IMR-90 (cell line): Measurements from ENCODE around the gene OPCML. TPM values are rescaled to one million over a fixed set of nuclear protein-coding genes. Genes with fewer than 3 reads are reported as not detected.

ENCODE experiments used
- ATAC-seq: fragments of 200-7000 bp; cut with Tn5 transposase; 2 replicates; pipeline ENCODE4 v1.9.1; 2020; ENCODE audit warnings: low read depth, mild to moderate bottlenecking, moderate library complexity
- BruUV-seq: library from RNA; stranded (reverse); fragments of 400-500 nt; replicated peaks from 2 replicates; lab custom pipeline; 2021; lab: Mats Ljungman, UMichigan
- CTCF ChIA-PET: fragments of 300-600 bp; formaldehyde crosslinking; extraction: SDS; loops from one replicate; lab custom pipeline; 2021; ENCODE audit warnings: antibody characterized with exemption; lab: Yijun Ruan, JAX
- POLR2A ChIA-PET: fragments of 300-600 bp; sonication (Branson Sonifier 250); formaldehyde crosslinking; loops from one replicate; lab custom pipeline; 2022; ENCODE audit warnings: antibody characterized with exemption; ENCODE audit not compliant: unreplicated experiment; lab: Charles Lee
- DNase-seq: peaks from one replicate; pipeline ENCODE4 v3.0.0; 2013
- H2AFZ ChIP-seq: replicated peaks from 2 replicates; pipeline ENCODE3; 2013; ENCODE audit warnings: low read length, mild to moderate bottlenecking; ENCODE audit not compliant: poor library complexity
- H2AK5ac ChIP-seq: 2 replicates; pipeline ENCODE4 v1.6.1; 2013; ENCODE audit warnings: low read depth, low read length, inconsistent platforms
- H2AK9ac ChIP-seq: replicated peaks from 2 replicates; pipeline ENCODE3; 2013; ENCODE audit warnings: mild to moderate bottlenecking, low read depth, low read length, moderate library complexity; ENCODE audit not compliant: poor library complexity
- H2BK120ac ChIP-seq: 2 replicates; pipeline ENCODE4 v1.6.1; 2013; ENCODE audit warnings: low read depth, low read length, inconsistent platforms
- H2BK15ac ChIP-seq: 3 replicates; pipeline ENCODE4 v1.6.1; 2013; ENCODE audit warnings: low read depth, low read length, inconsistent platforms
- H2BK20ac ChIP-seq: 2 replicates; pipeline ENCODE4 v1.6.1; 2013; ENCODE audit warnings: low read depth, mild to moderate bottlenecking, inconsistent platforms, low read length, moderate library complexity
- H2BK5ac ChIP-seq: 2 replicates; pipeline ENCODE4 v1.6.1; 2013; ENCODE audit warnings: mild to moderate bottlenecking, low read depth, low read length, inconsistent platforms; ENCODE audit not compliant: poor library complexity, severe bottlenecking
- H3K14ac ChIP-seq: replicated peaks from 2 replicates; pipeline ENCODE4 v1.6.1; 2013; ENCODE audit warnings: low read depth, low read length, inconsistent platforms
- H3K18ac ChIP-seq: 2 replicates; pipeline ENCODE4 v1.6.1; 2013; ENCODE audit warnings: low read depth, low read length, control low read depth
- H3K23ac ChIP-seq: 2 replicates; pipeline ENCODE4 v1.6.1; 2013; ENCODE audit warnings: low read depth, low read length, inconsistent platforms
- H3K27ac ChIP-seq: 2 replicates; pipeline ENCODE4 v1.5.1; 2013; ENCODE audit warnings: mild to moderate bottlenecking, control low read depth, low read length; ENCODE audit not compliant: insufficient read depth
- H3K27me3 ChIP-seq: 2 replicates; pipeline ENCODE4 v1.6.1; 2013; ENCODE audit warnings: low read length; ENCODE audit not compliant: control insufficient read depth, insufficient read depth
- H3K36me3 ChIP-seq: 2 replicates; pipeline ENCODE4 v1.6.1; 2013; ENCODE audit warnings: low read length, mixed read lengths; ENCODE audit not compliant: control insufficient read depth, insufficient read depth
- H3K4ac ChIP-seq: 2 replicates; pipeline ENCODE4 v1.6.1; 2013; ENCODE audit warnings: low read depth, low read length, inconsistent platforms
- H3K4me1 ChIP-seq: 2 replicates; pipeline ENCODE4 v1.6.1; 2013; ENCODE audit warnings: low read length, mixed read lengths; ENCODE audit not compliant: control insufficient read depth, insufficient read depth
- H3K4me2 ChIP-seq: 2 replicates; pipeline ENCODE4 v1.6.1; 2013; ENCODE audit warnings: low read depth, mild to moderate bottlenecking, control low read depth, low read length, moderate library complexity
- H3K4me3 ChIP-seq: 2 replicates; pipeline ENCODE4 v1.5.1; 2013; ENCODE audit warnings: low read depth, mild to moderate bottlenecking, control low read depth, low read length, moderate library complexity; ENCODE audit not compliant: insufficient read depth
- H3K56ac ChIP-seq: 2 replicates; pipeline ENCODE4 v1.6.1; 2013; ENCODE audit warnings: low read length, inconsistent platforms; ENCODE audit not compliant: insufficient read depth; ENCODE audit errors: extremely low read depth
- H3K79me1 ChIP-seq, 2 experiments: 2 replicates each; pipeline ENCODE4 v1.6.1; 2013; ENCODE audit warnings: low read length in 2 of 2, inconsistent platforms in 1 of 2, low read depth in 1 of 2
- H3K9ac ChIP-seq: 2 replicates; pipeline ENCODE4 v1.6.1; 2013; ENCODE audit warnings: low read depth, low read length, control low read depth
- H3K9me1 ChIP-seq: 2 replicates; pipeline ENCODE4 v1.6.1; 2013; ENCODE audit warnings: low read length, inconsistent platforms; ENCODE audit not compliant: insufficient read depth
- H3K9me3 ChIP-seq: 2 replicates; pipeline ENCODE4 v1.6.1; 2013; ENCODE audit warnings: low read length; ENCODE audit not compliant: control insufficient read depth, insufficient read depth
- H4K20me1 ChIP-seq: 2 replicates; pipeline ENCODE4 v1.6.1; 2013; ENCODE audit warnings: low read length, inconsistent platforms; ENCODE audit not compliant: insufficient read depth
- H4K5ac ChIP-seq: 2 replicates; pipeline ENCODE4 v1.6.1; 2013; ENCODE audit warnings: mild to moderate bottlenecking, low read depth, low read length, control low read depth
- H4K8ac ChIP-seq, 2 experiments: 2 replicates each; pipeline ENCODE4 v1.6.1; 2013; ENCODE audit warnings: low read depth in 2 of 2, low read length in 2 of 2, control low read depth in 1 of 2, inconsistent platforms in 1 of 2
- H4K91ac ChIP-seq: 2 replicates; pipeline ENCODE4 v1.6.1; 2013; ENCODE audit warnings: low read depth, low read length, inconsistent platforms; ENCODE audit not compliant: insufficient read depth
- CHD1 ChIP-seq: IDR thresholded peaks from 2 replicates; pipeline ENCODE4 v1.6.1; 2012; ENCODE audit warnings: low read depth, low read length, improper control_type of control experiment
- CTCF ChIP-seq: conservative IDR thresholded peaks from 2 replicates; pipeline ENCODE4 v1.5.1; 2012; ENCODE audit warnings: mild to moderate bottlenecking, low read depth, low read length, improper control_type of control experiment
- FOS ChIP-seq: fragments of 150-350 bp; IDR thresholded peaks from 2 replicates; pipeline ENCODE4 v1.6.1; 2016; ENCODE audit warnings: low read depth, low read length
- MAZ ChIP-seq: IDR thresholded peaks from 2 replicates; pipeline ENCODE4 v1.6.1; 2012; ENCODE audit warnings: low read depth, mild to moderate bottlenecking, low read length, improper control_type of control experiment, moderate library complexity, borderline replicate concordance
- POLR2A ChIP-seq: IDR thresholded peaks from 2 replicates; pipeline ENCODE4 v1.6.1; 2012; ENCODE audit warnings: mild to moderate bottlenecking, low read depth, low read length
- RCOR1 ChIP-seq: IDR thresholded peaks from 2 replicates; pipeline ENCODE4 v1.6.1; 2012; ENCODE audit warnings: mild to moderate bottlenecking, low read length, improper control_type of control experiment; ENCODE audit not compliant: insufficient replicate concordance
- RFX5 ChIP-seq: IDR thresholded peaks from 2 replicates; pipeline ENCODE4 v1.8.0; 2012; ENCODE audit warnings: low read depth, mild to moderate bottlenecking, low read length, moderate library complexity
- SMC3 ChIP-seq: fragments of 150-350 bp; IDR thresholded peaks from 2 replicates; pipeline ENCODE4 v1.6.1; 2016; ENCODE audit warnings: low read depth, mild to moderate bottlenecking, antibody characterized with exemption, low read length, moderate library complexity
- USF2 ChIP-seq: fragments of 150-350 bp; IDR thresholded peaks from 2 replicates; pipeline ENCODE4 v1.6.1; 2017; ENCODE audit warnings: mild to moderate bottlenecking, antibody characterized with exemption, low read length, low read depth
- WGBS, 2 experiments: methylation state at CpG; one replicate each; pipeline versions ENCODE4 v1.1.5 to v1.1.7; 2013; ENCODE audit warnings: missing lambda C conversion rate in 2 of 2; ENCODE audit not compliant: insufficient read length in 1 of 2; ENCODE audit errors: extremely low coverage in 2 of 2; 5-methylcytosine and 5-hydroxymethylcytosine counted together
- dilution Hi-C: fragments of 300-500 bp; cut with HindIII; formaldehyde crosslinking; loops from one replicate; pipeline ENCODE4 v1.14.3; 2018; ENCODE audit warnings: low sequenced_read_pairs; ENCODE audit not compliant: unreplicated experiment
- in situ Hi-C: fragments of 300-500 bp; cut with MboI; formaldehyde crosslinking; loops from 3 replicates; pipeline ENCODE4 v1.14.3; 2019; ENCODE audit warnings: low sequenced_read_pairs, inconsistent platforms, mixed read lengths
- intact Hi-C: fragments of 100-400 bp; cut with micrococcal nuclease; formaldehyde crosslinking; loops from 2 replicates; pipeline ENCODE4 v1.10.0; 2022
- polyA plus RNA-seq, 3 experiments: library from polyadenylated mRNA; depleted of rRNA; stranded (reverse); fragments of >200 nt; gene quantifications; 2 replicates each; pipeline ENCODE4 v1.2.3, GENCODE V29; 2012; ENCODE audit warnings: low replicate concordance in 1 of 3
- total RNA-seq: library from RNA; depleted of rRNA; stranded (reverse); fragments of >200 nt; gene quantifications from 2 replicates; pipeline ENCODE4 v1.2.3, GENCODE V29; 2012

The OPCML gene
- total and polyA plus RNA-seq, 2 of the 4 experiments (the other 2 are of a cell fraction): under 0.01 to 2.6 TPM

DNA sequence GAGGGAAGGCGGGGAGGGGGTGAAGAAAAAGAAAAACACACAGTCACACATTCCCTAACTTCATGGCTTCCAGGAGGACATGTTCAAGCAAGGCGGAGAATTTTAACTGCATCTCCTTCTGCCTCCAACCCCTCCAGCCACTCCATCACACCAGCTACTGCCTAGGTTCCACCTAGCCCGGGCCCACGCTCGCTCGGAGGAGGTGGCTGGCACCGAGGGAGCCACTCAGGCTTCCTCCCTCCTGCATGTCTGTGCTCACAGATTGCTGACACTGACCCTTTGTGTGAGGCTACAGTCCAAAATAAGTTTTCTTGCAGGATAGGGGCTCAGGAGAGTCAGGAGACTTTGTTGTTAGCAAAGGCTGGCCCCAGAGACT is 9.4 kb upstream of the OPCML start:
- Histone ChIP-seq H4K8ac (no peak overlapping the region), H3K56ac (no peak overlapping the region), H2BK20ac (no peak overlapping the region), H3K4me3 (no peak overlapping the region), H4K20me1 (no peaks in the 10 kb centered on the region), H2BK15ac (no peak overlapping the region), H4K91ac (no peak overlapping the region), H3K27me3 (no peaks in the 10 kb centered on the region), H3K36me3 (no peaks in the 10 kb centered on the region), H3K23ac (no peak overlapping the region), H3K18ac (no peak overlapping the region), H2AK9ac (no peak overlapping the region), H3K9ac (no peak overlapping the region), H3K27ac (no peak overlapping the region), H3K14ac (no peak overlapping the region), H3K9me1 (no peaks in the 10 kb centered on the region), H2BK5ac (no peak overlapping the region), H2AK5ac (no peak overlapping the region), H4K5ac (no peak overlapping the region), H3K4me1 (no peaks in the 10 kb centered on the region), H3K79me1 (no peaks in the 10 kb centered on the region), H3K4ac (no peak overlapping the region), H3K4me2 (no peak overlapping the region), H3K9me3 (peaks cover 24% of the 10 kb centered on the region), H2AFZ (no peak overlapping the region), H2BK120ac (no peak overlapping the region)
- TF ChIP-seq MAZ: no peak
- no peak for TF ChIP-seq CTCF
- TF ChIP-seq POLR2A: no peak
- no peak for TF ChIP-seq FOS
- TF ChIP-seq RFX5: no peak
- TF ChIP-seq USF2: no peak
- no peak for TF ChIP-seq RCOR1
- TF ChIP-seq CHD1: no peak
- TF ChIP-seq SMC3: no peak
- WGBS, 2 experiments: 19% methylated on average over 5 of the region's 7 CpGs; no CpG with 5 or more reads in 1 of the 2 experiments
- ATAC-seq (no peak), DNase-seq (no peak)
- in situ Hi-C loops (no loop called here), dilution Hi-C loops (no loop called here), intact Hi-C loops (no loop called here)
- CTCF ChIA-PET: no interaction called here
- no TSS peak for BruUV-seq
- POLR2A ChIA-PET: no interaction called here
